ENCODE measurements around the gene RIMS1.

RIMS1 gene

GRCh38 chr6:72412709-72413044 is 526.3 kb downstream of the RIMS1 start:
- no peak for DNase-seq (ENCODE audit: low read depth in 2 of 2)

- DNase-seq (ENCODE audit: low read depth in 2 of 2): no peak
Measured at GRCh38 chr6:72413884-72414283, 527.5 kb downstream of the RIMS1 start.

- DNase-seq (ENCODE audit: low read depth in 2 of 2): no peak
Measured at GRCh38 chr6:72414657-72415056, 528.3 kb downstream of the RIMS1 start.

- no peak for DNase-seq (ENCODE audit: low read depth in 2 of 2)
Measured at GRCh38 chr6:72416744-72417465, 530.6 kb downstream of the RIMS1 start.

- no peak for DNase-seq (ENCODE audit: low read depth in 2 of 2)
Measured at GRCh38 chr6:72417759-72418158, 531.4 kb downstream of the RIMS1 start.

GRCh38 chr6:72418495-72418894 is 532.1 kb downstream of the RIMS1 start:
- peak; percentile 81 to 84 for DNase-seq (ENCODE audit: low read depth in 2 of 2)

- DNase-seq (ENCODE audit: low read depth in 2 of 2): no peak
Measured at GRCh38 chr6:72419966-72420365, 533.6 kb downstream of the RIMS1 start.

- no peak for DNase-seq (ENCODE audit: low read depth in 2 of 2)
Measured at GRCh38 chr6:72420409-72420808, 534.1 kb downstream of the RIMS1 start.

GRCh38 chr6:72421387-72421786 is 535.0 kb downstream of the RIMS1 start:
- no peak for DNase-seq (ENCODE audit: low read depth in 2 of 2)

GRCh38 chr6:72422171-72422570 is 535.8 kb downstream of the RIMS1 start:
- no peak for DNase-seq (ENCODE audit: low read depth in 2 of 2)

GRCh38 chr6:72424476-72424875 is 538.1 kb downstream of the RIMS1 start:
- DNase-seq (ENCODE audit: low read depth in 2 of 2): no peak

GRCh38 chr6:72425003-72425681 is 538.8 kb downstream of the RIMS1 start:
- DNase-seq (ENCODE audit: low read depth in 2 of 2): peak; percentile 98 to 99

- DNase-seq (ENCODE audit: low read depth in 2 of 2): no peak
Measured at GRCh38 chr6:72440611-72441010, 554.3 kb downstream of the RIMS1 start.

- DNase-seq (ENCODE audit: low read depth in 2 of 2): no peak
Measured at GRCh38 chr6:72446430-72446829, 560.1 kb downstream of the RIMS1 start.

Measured in fibroblast of skin of left quadriceps (primary cell).